HFFc6 (cell line): Measurements from ENCODE around the gene P3H3. TPM values are rescaled to one million over a fixed set of nuclear protein-coding genes. Genes with fewer than 3 reads are reported as not detected.

Experiments used
- DNase-seq: peaks from one replicate; pipeline ENCODE4 v3.0.0-alpha.2; 2018
- H3K27ac Mint-ChIP-seq: 2 replicates; pipeline ENCODE4 v1.8.0; 2020; ENCODE audit warnings: mild to moderate bottlenecking, mixed read lengths
- H3K27me3 Mint-ChIP-seq: 2 replicates; pipeline ENCODE4 v1.8.0; 2021; ENCODE audit warnings: mild to moderate bottlenecking, moderate library complexity, mixed read lengths; ENCODE audit not compliant: insufficient read depth
- H3K36me3 Mint-ChIP-seq: 2 replicates; pipeline ENCODE4 v1.8.0; 2021; ENCODE audit warnings: low read depth, mixed read lengths
- H3K4me1 Mint-ChIP-seq: 2 replicates; pipeline ENCODE4 v1.8.0; 2020; ENCODE audit warnings: low read depth, mixed read lengths
- H3K4me3 Mint-ChIP-seq: 2 replicates; pipeline ENCODE4 v1.8.0; 2020; ENCODE audit warnings: mild to moderate bottlenecking, moderate library complexity, mixed read lengths
- H3K9me3 Mint-ChIP-seq: 2 replicates; pipeline ENCODE4 v1.8.0; 2020; ENCODE audit warnings: mild to moderate bottlenecking, mixed read lengths
- CTCF ChIP-seq: fragments of 200-600 bp; sonication (generic); IDR thresholded peaks from 2 replicates; pipeline ENCODE4 v1.5.0; 2021; ENCODE audit warnings: antibody characterized with exemption, mild to moderate bottlenecking
- total RNA-seq, 6 experiments: library from RNA; stranded (reverse); fragmentation: NEBNext Ultra II Directional; extraction: Animal tissue kit (Norgen Biotek cat#: 25700); gene quantifications; 2 replicates in 1 of 6; 3 replicates in 5 of 6; pipeline ENCODE4 v1.2.3, GENCODE V29; 2021

The P3H3 gene
- total RNA-seq, 6 experiments from 2014 or later = 94.0 to 109 (median 103) TPM

- no peak for TF ChIP-seq CTCF
- peaks cover 40% of the 10 kb centered on the region for H3K4me1 Mint-ChIP-seq
- H3K9me3 Mint-ChIP-seq = no peaks in the 10 kb centered on the region
- H3K36me3 Mint-ChIP-seq = peaks cover 17% of the 10 kb centered on the region; the same call in 1 of the 2 replicates
- peak overlapping the region; percentile 22 for H3K4me3 Mint-ChIP-seq
- DNase-seq = no peak
- no peak overlapping the region for H3K27ac Mint-ChIP-seq
- peaks cover 2% of the 10 kb centered on the region; the same call in 1 of the 2 replicates for H3K27me3 Mint-ChIP-seq
Observed at GRCh38 chr12:6830999-6831398, 2.8 kb downstream of the P3H3 start.

- Mint-ChIP-seq H3K4me3 (no peak overlapping the region), H3K4me1 (peaks cover 40% of the 10 kb centered on the region), H3K36me3 (peaks cover 17% of the 10 kb centered on the region; the same call in 1 of the 2 replicates), H3K9me3 (no peaks in the 10 kb centered on the region), H3K27ac (no peak overlapping the region), H3K27me3 (peaks cover 2% of the 10 kb centered on the region; the same call in 1 of the 2 replicates)
- no peak for DNase-seq
- TF ChIP-seq CTCF = no peak
Observed at GRCh38 chr12:6831450-6831995, 3.3 kb downstream of the P3H3 start.

- no peak for TF ChIP-seq CTCF
- no peak overlapping the region for H3K4me3 Mint-ChIP-seq
Observed at GRCh38 chr12:6832125-6832524, 3.9 kb downstream of the P3H3 start.

GRCh38 chr12:6833189-6833890 is 5.1 kb downstream of the P3H3 start:
- Mint-ChIP-seq H3K27me3 (peaks cover 2% of the 10 kb centered on the region; the same call in 1 of the 2 replicates), H3K4me1 (peaks cover 26% of the 10 kb centered on the region), H3K4me3 (no peak overlapping the region), H3K9me3 (no peaks in the 10 kb centered on the region), H3K27ac (no peak overlapping the region; the same call in 1 of the 2 replicates), H3K36me3 (peaks cover 23% of the 10 kb centered on the region; the same call in 1 of the 2 replicates)
- no peak for DNase-seq
- TF ChIP-seq CTCF = no peak

More at GRCh38 chr12:6832125-6832524, 3.9 kb downstream of the P3H3 start:
- Mint-ChIP-seq H3K4me1 (peaks cover 38% of the 10 kb centered on the region), H3K36me3 (peaks cover 17% of the 10 kb centered on the region; the same call in 1 of the 2 replicates), H3K27me3 (peaks cover 2% of the 10 kb centered on the region; the same call in 1 of the 2 replicates), H3K27ac (no peak overlapping the region), H3K9me3 (no peaks in the 10 kb centered on the region)
- DNase-seq = no peak

GRCh38 chr12:6834254-6834653 is 6.0 kb downstream of the P3H3 start:
- Mint-ChIP-seq H3K27ac (no peak overlapping the region), H3K27me3 (no peaks in the 10 kb centered on the region; the same call in 1 of the 2 replicates), H3K4me3 (no peak overlapping the region), H3K9me3 (no peaks in the 10 kb centered on the region), H3K4me1 (peaks cover 26% of the 10 kb centered on the region), H3K36me3 (peaks cover 23% of the 10 kb centered on the region; the same call in 1 of the 2 replicates)
- DNase-seq = no peak
- TF ChIP-seq CTCF = no peak
